DOHH2 (cell line): ENCODE results near the gene P4HA1.

ENCODE experiments used
- H3F3A ChIP-seq: fragments of 200-600 bp; sonication (generic), shearing (Covaris generic); 2 replicates; pipeline ENCODE4 v1.6.0; 2016; ENCODE audit warnings: antibody characterized with exemption, mild to moderate bottlenecking; ENCODE audit not compliant: control insufficient read depth, insufficient read depth
- H3K27ac ChIP-seq: fragments of 200-600 bp; sonication (generic); 2 replicates; pipeline ENCODE4 v1.5.1; 2014; ENCODE audit warnings: low read depth, mild to moderate bottlenecking, low read length, moderate library complexity
- H3K27me3 ChIP-seq: fragments of 200-600 bp; sonication (generic); 2 replicates; pipeline ENCODE4 v1.6.1; 2014; ENCODE audit warnings: mild to moderate bottlenecking, low read length, mixed read lengths; ENCODE audit not compliant: control insufficient read depth
- H3K36me3 ChIP-seq: fragments of 200-600 bp; sonication (generic); 2 replicates; pipeline ENCODE4 v1.6.1; 2014; ENCODE audit warnings: mild to moderate bottlenecking, low read length, moderate library complexity, mixed read lengths; ENCODE audit not compliant: control insufficient read depth
- H3K4me1 ChIP-seq: fragments of 200-600 bp; sonication (generic); 2 replicates; pipeline ENCODE4 v1.6.1; 2014; ENCODE audit warnings: mild to moderate bottlenecking, low read length, mixed read lengths; ENCODE audit not compliant: control insufficient read depth
- H3K4me2 ChIP-seq: fragments of 200-600 bp; sonication (generic); 2 replicates; pipeline ENCODE4 v1.6.0; 2014; ENCODE audit warnings: mild to moderate bottlenecking, low read length, moderate library complexity
- H3K4me3 ChIP-seq: fragments of 200-600 bp; sonication (generic); 2 replicates; pipeline ENCODE4 v1.5.1; 2014; ENCODE audit warnings: mild to moderate bottlenecking, low read length, mixed read lengths
- H3K79me2 ChIP-seq: fragments of 200-600 bp; sonication (generic); 2 replicates; pipeline ENCODE4 v1.6.1; 2014; ENCODE audit warnings: mild to moderate bottlenecking, low read length, mixed read lengths; ENCODE audit not compliant: control insufficient read depth
- H3K9me2 ChIP-seq: fragments of 200-600 bp; sonication (generic); replicated peaks from 2 replicates; pipeline ENCODE4 v1.6.1; 2014; ENCODE audit warnings: mild to moderate bottlenecking, low read length, mixed read lengths; ENCODE audit not compliant: control insufficient read depth
- H3K9me3 ChIP-seq: fragments of 200-600 bp; sonication (generic); 2 replicates; pipeline ENCODE4 v1.6.1; 2014; ENCODE audit warnings: antibody characterized with exemption, low read length, mixed read lengths; ENCODE audit not compliant: control insufficient read depth, insufficient read depth
- H4K20me1 ChIP-seq: fragments of 200-600 bp; sonication (generic); 2 replicates; pipeline ENCODE4 v1.6.0; 2014; ENCODE audit warnings: low read depth, mild to moderate bottlenecking, antibody characterized with exemption, low read length, moderate library complexity; ENCODE audit not compliant: control insufficient read depth, insufficient read depth
- EZH2phosphoT487 ChIP-seq: fragments of 200-600 bp; sonication (generic); IDR thresholded peaks from 2 replicates; pipeline ENCODE4 v1.6.1; 2017; ENCODE audit warnings: borderline replicate concordance, mild to moderate bottlenecking, antibody characterized with exemption, low read length, moderate library complexity, mixed read lengths
- TF ChIP-seq, protein P1 (sequence below): fragments of 200-600 bp; sonication (generic); IDR thresholded peaks from one replicate; pipeline ENCODE4 v1.5.1; 2014; ENCODE audit warnings: antibody characterized with exemption, mild to moderate bottlenecking, low read depth, low read length; ENCODE audit not compliant: poor library complexity, severe bottlenecking

Gene P4HA1

DNA sequence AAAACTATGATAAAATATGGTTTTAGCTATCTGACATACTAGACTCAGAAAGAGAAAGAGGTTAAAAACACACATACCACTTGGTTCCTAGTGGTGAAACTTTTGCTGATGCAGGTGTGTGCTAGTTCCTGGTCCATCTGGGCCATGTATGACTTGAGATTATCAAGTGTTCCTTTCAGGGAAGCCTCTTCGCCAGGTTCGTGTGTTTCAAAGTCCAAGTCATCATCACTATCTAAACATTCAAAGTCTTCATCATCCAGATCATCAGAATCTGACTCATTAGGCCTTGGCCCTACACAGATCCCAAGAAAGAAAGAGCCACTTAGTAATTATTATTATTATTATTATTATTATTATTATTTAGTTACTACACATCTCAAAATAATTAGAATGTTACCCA, 40.0 kb upstream of the P4HA1 start:
- Histone ChIP-seq H3K36me3 (peaks cover 69% of the 10 kb centered on the region), H3F3A (peaks cover 10% of the 10 kb centered on the region), H3K4me3 (no peak overlapping the region), H3K27me3 (no peaks in the 10 kb centered on the region), H3K4me2 (no peak overlapping the region), H3K79me2 (no peaks in the 10 kb centered on the region), H3K4me1 (peaks cover 12% of the 10 kb centered on the region), H3K9me3 (no peaks in the 10 kb centered on the region), H4K20me1 (no peaks in the 10 kb centered on the region), H3K9me2 (no peaks in the 10 kb centered on the region), H3K27ac (no peak overlapping the region)
- no peak for TF ChIP-seq EZH2phosphoT487
- TF ChIP-seq, protein P1, sequence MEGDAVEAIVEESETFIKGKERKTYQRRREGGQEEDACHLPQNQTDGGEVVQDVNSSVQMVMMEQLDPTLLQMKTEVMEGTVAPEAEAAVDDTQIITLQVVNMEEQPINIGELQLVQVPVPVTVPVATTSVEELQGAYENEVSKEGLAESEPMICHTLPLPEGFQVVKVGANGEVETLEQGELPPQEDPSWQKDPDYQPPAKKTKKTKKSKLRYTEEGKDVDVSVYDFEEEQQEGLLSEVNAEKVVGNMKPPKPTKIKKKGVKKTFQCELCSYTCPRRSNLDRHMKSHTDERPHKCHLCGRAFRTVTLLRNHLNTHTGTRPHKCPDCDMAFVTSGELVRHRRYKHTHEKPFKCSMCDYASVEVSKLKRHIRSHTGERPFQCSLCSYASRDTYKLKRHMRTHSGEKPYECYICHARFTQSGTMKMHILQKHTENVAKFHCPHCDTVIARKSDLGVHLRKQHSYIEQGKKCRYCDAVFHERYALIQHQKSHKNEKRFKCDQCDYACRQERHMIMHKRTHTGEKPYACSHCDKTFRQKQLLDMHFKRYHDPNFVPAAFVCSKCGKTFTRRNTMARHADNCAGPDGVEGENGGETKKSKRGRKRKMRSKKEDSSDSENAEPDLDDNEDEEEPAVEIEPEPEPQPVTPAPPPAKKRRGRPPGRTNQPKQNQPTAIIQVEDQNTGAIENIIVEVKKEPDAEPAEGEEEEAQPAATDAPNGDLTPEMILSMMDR: no peak

DNA sequence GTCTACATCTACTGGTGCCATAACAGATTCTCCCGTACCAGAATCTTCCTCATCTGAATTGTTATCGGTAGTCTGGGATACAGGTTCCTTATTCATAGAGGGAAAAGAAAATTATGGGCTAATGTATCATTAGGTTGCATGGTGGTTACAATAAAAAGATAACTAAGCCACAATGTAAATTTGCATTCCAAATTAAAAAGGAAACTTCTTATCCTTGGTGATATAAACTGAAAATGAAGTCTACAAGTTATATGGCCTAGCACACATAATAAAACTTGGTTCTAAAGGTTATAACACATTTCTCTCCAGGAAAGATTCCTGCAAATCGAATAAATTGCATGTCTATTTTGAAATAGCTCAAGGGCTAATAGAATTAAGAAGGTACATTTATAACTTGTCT, 38.1 kb upstream of the P4HA1 start:
- Histone ChIP-seq H3K9me2 (no peaks in the 10 kb centered on the region), H3K79me2 (no peaks in the 10 kb centered on the region), H3F3A (peaks cover 10% of the 10 kb centered on the region), H3K36me3 (peaks cover 73% of the 10 kb centered on the region), H3K27ac (no peak overlapping the region), H4K20me1 (no peaks in the 10 kb centered on the region), H3K4me1 (peaks cover 12% of the 10 kb centered on the region), H3K9me3 (no peaks in the 10 kb centered on the region), H3K4me2 (no peak overlapping the region), H3K4me3 (no peak overlapping the region), H3K27me3 (no peaks in the 10 kb centered on the region)
- TF ChIP-seq, protein P1: no peak
- TF ChIP-seq EZH2phosphoT487: no peak

DNA sequence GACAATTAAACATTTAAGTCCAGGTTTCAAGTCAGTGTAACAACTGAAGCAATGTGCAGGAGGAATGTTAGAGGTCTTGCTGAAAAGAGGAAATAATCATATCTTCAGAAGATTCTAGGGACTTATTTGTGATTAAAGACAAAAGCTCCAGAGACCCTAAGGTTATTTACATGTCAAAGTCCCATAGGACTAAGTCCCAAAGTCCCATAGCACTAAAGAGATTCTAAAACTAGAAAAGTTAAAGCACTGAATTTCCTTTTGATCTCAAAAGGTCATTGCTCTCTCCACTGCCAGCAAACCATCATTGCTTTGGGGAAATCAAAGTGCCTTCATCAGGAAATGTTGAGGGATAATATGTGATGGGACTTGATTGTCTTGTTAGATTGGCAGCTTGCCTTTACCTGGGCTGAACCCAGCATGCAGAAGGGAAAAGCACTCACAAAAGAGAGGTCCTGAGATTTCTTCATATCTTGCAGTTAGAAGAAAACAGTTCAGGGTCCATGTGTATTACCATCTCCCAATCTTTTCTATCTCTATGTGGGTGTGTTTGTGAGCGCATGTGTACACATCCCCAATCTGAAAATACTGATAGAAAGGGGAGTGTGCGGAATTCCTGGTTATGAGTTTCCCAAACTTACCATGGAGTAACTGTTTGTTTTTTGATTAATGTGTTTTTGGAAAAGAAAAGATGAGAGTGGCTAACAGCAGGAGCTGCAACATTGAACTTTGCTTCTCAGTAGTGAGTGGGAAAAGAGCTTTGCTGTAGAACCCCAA, 35.4 kb upstream of the P4HA1 start:
- peaks cover 8% of the 10 kb centered on the region for H3F3A ChIP-seq
- no peak for TF ChIP-seq EZH2phosphoT487
- TF ChIP-seq, protein P1: no peak
- peaks cover 67% of the 10 kb centered on the region for H3K36me3 ChIP-seq
- H3K79me2 ChIP-seq: no peaks in the 10 kb centered on the region
- no peak overlapping the region for H3K27ac ChIP-seq
- H3K9me2 ChIP-seq: no peaks in the 10 kb centered on the region
- H3K4me3 ChIP-seq: no peak overlapping the region
- peaks cover 12% of the 10 kb centered on the region for H3K4me1 ChIP-seq
- H4K20me1 ChIP-seq: no peaks in the 10 kb centered on the region
- peak overlapping the region; percentile 26; the same call in 1 of the 2 replicates for H3K4me2 ChIP-seq
- no peaks in the 10 kb centered on the region for H3K9me3 ChIP-seq
- no peaks in the 10 kb centered on the region for H3K27me3 ChIP-seq
